A549 treated with RU486 at 1 μM for 4 hours (cell line): Measurements from ENCODE around the gene SLC5A11. TPM values are rescaled to one million over a fixed set of nuclear protein-coding genes. Genes with fewer than 3 reads are reported as not detected.

Source experiments
- total RNA-seq: library from RNA; stranded (reverse); fragments of 200-300 nt; extraction: Qiagen RNA extraction; gene quantifications from 5 replicates; pipeline ENCODE4 v1.2.3, GENCODE V29; 2022; ENCODE audit warnings: low read depth

SLC5A11 gene
- total RNA-seq: 0.40 to 0.58 TPM (median 0.48 TPM) in 5 replicates

GRCh38 chr16:24845726-24846547 lies at the start of gene SLC5A11:
Gene SLC5A11, plus strand, starts transcription at chr16:24845963. Its CDS starts 12,681 bp downstream, at chr16:24858644.

Other genes with a start within 250 kb of the SLC5A11 start
- 23.2 to 29.6 TPM (median 28.4 TPM) in 5 replicates for gene TNRC6A, start 116.3 kb upstream of the SLC5A11 start, total RNA-seq
- 58.8 to 63.7 TPM (median 62.1 TPM) in 5 replicates for gene ARHGAP17, start 169.4 kb downstream of the SLC5A11 start, total RNA-seq